VCaP (cell line): Measurements from ENCODE around the gene COL1A1.
A peak's percentile ranks its signal among the peaks of the same experiment; 100 is the strongest.

ENCODE experiments used
- H3K27ac ChIP-seq: fragments of 450-650 bp; 2 replicates; pipeline ENCODE4 v1.5.1; 2017
- TF ChIP-seq, protein P1 (sequence below): fragments of 450-650 bp; conservative IDR thresholded peaks from 2 replicates; pipeline ENCODE4 v1.5.1; 2017; ENCODE audit warnings: mild to moderate bottlenecking, moderate library complexity

COL1A1 gene

DNA sequence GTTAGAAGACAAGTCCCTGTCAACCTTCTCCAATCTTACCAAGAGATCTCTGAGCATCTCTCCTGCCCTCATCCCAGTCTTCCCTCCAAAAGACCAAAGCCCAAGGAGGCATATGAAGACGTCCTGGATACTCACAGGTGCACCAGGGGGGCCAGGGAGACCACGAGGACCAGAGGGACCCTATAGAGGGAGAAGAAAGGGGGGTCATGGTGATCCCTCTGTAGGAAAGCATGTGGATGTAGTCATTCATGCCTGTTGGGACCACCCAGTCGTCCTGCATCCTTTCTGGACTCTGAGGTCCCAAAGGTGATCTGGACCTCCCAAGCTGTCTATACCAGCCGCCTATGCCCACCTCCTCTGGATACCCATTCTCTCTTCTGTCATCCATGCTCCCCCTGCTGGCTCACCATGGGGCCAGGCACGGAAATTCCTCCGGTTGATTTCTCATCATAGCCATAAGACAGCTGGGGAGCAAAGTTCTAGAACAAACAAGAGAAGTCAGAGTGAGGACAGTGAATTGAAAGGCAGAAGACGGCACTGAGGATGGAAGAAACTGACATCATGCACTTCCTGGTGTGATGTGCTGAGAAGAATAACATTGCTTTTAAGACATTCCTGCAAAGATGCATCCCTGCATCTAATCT is 3.3 kb downstream of the COL1A1 start:
- H3K27ac ChIP-seq = no peak overlapping the region

DNA sequence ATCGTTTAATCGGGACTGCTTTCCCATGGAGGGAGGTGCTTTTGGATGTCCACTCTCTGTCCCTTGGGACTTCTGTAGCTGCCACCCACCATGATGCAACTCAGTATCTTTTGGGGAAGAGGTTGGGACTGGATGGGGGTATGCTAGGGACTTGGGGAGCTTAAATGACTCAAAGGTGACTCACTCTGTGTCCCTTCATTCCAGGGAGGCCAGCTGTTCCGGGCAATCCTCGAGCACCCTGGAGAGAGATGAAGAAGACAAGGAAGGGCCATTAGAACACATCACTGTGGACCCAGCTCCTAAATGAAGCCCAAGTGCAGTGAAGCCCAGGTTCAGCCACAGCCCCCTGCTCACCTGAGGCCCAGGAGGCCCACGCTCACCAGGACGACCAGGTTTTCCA is 4.6 kb downstream of the COL1A1 start:
- TF ChIP-seq, protein P1, sequence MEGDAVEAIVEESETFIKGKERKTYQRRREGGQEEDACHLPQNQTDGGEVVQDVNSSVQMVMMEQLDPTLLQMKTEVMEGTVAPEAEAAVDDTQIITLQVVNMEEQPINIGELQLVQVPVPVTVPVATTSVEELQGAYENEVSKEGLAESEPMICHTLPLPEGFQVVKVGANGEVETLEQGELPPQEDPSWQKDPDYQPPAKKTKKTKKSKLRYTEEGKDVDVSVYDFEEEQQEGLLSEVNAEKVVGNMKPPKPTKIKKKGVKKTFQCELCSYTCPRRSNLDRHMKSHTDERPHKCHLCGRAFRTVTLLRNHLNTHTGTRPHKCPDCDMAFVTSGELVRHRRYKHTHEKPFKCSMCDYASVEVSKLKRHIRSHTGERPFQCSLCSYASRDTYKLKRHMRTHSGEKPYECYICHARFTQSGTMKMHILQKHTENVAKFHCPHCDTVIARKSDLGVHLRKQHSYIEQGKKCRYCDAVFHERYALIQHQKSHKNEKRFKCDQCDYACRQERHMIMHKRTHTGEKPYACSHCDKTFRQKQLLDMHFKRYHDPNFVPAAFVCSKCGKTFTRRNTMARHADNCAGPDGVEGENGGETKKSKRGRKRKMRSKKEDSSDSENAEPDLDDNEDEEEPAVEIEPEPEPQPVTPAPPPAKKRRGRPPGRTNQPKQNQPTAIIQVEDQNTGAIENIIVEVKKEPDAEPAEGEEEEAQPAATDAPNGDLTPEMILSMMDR = no peak
- no peak overlapping the region for H3K27ac ChIP-seq

More for the DNA sequence above, 3.3 kb downstream of the COL1A1 start:
- TF ChIP-seq, protein P1 = peak; percentile 75

DNA sequence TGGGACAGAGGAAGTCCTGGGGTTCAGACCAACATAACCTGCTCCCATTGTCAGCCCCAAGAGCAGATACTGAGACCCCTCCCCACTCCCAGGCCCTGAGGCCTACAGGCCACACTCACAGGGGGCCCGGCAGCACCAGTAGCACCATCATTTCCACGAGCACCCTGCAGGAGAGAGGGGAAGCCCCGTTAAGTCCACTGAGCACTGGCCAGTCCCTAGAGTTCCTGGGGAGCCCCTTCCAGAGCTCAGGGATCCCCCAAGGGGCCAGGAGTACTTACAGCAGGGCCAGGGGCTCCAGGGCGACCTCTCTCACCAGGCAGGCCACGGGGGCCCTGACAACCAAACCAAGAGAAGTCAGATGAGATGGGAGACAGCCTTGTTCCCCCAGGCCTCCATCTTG is 5.4 kb downstream of the COL1A1 start:
- TF ChIP-seq, protein P1 = no peak
- H3K27ac ChIP-seq = no peak overlapping the region

DNA sequence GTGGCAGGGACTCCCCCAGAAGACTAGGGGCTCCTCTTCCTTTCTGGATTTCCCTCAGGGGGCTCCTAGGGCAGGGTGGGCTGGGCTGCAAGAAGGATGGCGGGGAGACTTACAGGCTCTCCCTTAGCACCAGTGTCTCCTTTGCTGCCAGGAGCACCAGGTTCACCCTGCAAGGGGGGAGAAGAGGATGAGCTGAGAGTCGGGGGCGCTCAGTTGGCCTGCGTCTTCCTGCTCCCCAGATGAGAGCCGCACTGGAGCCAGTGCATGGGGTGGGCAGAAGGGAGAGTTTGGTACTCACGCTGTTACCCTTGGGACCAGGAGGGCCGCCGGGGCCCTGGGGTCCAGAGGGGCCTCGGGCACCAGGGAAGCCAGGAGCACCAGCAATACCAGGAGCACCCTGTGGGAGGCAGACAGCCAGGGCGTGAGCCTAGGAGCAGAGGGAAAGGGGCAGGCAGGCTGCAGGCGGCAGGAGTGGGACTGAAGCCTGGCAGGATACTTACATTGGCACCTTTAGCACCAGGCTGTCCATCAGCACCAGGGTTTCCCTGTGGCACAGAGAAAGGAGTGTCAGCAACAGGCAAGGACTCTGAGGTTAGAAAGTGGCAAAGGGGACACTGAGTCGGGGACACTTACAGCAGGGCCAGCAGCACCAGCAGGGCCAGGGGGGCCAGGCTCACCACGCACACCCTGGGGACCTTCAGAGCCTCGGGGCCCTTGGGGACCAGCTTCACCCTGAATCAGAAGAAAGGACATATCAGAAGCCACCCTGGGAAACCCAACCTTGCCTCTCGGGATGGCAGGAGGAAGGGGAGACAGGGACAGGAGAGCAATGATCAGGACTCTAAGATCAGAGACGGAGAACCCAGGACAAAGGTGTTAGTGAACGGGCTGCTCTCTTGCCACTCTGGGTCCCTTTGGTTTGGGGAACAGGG is 6.2 kb downstream of the COL1A1 start:
- H3K27ac ChIP-seq = no peak overlapping the region

DNA sequence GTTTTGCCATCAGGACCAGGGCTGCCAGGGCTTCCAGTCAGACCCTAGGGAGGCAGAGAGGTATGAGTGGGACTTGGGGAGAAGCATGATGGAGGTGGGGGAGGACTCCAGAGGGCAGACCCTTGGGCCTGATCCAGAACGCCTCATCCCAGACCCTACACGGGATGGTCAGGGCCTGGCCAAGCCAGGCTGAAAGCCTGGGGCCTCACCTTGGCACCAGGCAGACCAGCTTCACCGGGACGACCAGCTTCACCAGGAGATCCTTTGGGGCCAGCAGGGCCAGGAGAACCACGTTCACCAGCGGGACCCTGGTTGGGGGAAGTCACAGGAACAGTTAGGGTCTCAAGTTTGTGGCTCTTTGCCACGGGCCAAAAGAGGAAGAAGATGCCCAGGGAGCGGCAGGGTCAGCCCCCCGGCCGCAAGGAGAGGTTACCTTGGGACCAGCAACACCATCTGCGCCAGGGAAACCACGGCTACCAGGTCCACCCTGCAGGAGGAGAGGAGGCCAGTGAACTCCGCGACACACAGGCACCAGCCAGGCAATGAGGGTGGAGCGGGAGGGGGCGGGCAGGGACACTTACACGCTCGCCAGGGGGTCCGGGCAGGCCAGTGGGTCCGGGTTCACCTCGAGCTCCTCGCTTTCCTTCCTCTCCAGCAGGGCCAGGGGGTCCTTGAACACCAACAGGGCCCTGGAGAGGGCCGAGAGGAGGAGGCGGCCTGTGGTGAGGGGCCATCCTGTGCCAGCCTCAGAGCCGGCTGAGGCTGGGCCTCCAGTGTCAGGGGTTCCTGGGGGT is 7.1 kb downstream of the COL1A1 start:
- TF ChIP-seq, protein P1 = no peak
- no peak overlapping the region for H3K27ac ChIP-seq

More for the DNA sequence above, 6.2 kb downstream of the COL1A1 start:
- TF ChIP-seq, protein P1 = no peak

DNA sequence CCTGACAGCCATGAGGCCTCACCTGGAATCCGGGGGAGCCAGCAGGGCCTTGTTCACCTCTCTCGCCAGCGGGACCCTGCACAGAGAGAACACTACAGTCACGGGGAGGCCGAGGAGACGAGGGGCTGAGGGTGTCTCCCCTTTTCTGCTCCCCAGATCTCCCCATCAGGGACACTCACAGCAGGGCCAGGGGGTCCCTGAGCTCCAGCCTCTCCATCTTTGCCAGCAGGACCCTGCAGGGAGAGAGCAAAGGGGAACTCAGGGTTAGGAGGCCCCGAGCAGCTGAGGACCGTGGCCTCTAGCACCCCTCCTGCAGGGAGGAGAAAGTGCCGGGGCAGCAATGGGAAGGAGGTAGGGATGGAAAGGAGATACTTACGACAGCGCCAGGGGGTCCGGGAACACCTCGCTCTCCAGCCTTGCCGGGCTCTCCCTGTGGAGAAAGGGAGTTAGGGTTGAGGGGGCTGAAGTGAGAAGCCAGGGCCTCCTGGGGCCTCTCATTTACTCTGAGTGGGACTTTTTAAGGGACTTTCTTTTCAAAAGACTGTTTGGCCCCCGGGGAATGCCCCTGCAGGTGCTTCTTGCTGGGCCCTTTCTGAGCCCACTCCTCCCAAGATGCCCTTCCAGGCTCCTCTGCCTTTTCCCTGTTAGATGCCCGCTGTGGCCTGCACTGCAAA is 8.7 kb downstream of the COL1A1 start:
- no peak overlapping the region for H3K27ac ChIP-seq
- TF ChIP-seq, protein P1 = no peak
